DND-41 (cell line): Measurements from ENCODE around the gene RBM20.

Source experiments
- ATAC-seq: fragments of 200-7000 bp; cut with Tn5 transposase; 3 replicates; pipeline ENCODE4 v1.9.1; 2021; ENCODE audit warnings: low read depth; ENCODE audit not compliant: insufficient read depth
- DNase-seq: peaks from one replicate; pipeline ENCODE4 v3.0.0-alpha.2; 2020
- H2AFZ ChIP-seq: 2 replicates; pipeline ENCODE4 v1.6.0; 2012; ENCODE audit warnings: low read depth, low read length
- H3K27ac ChIP-seq: 2 replicates; pipeline ENCODE4 v1.5.1; 2012; ENCODE audit warnings: low read length, inconsistent platforms
- H3K27me3 ChIP-seq: fragments of 200-600 bp; sonication (generic); 2 replicates; pipeline ENCODE4 v1.6.0; 2012; ENCODE audit warnings: low read length, mild to moderate bottlenecking, inconsistent platforms; ENCODE audit not compliant: insufficient read depth, poor library complexity
- H3K36me3 ChIP-seq: 2 replicates; pipeline ENCODE4 v1.5.1; 2012; ENCODE audit warnings: low read length, inconsistent platforms; ENCODE audit not compliant: insufficient read depth
- H3K4me1 ChIP-seq: 2 replicates; pipeline ENCODE4 v1.5.1; 2012; ENCODE audit warnings: mild to moderate bottlenecking, low read length; ENCODE audit not compliant: insufficient read depth
- H3K4me2 ChIP-seq: 2 replicates; pipeline ENCODE4 v1.6.0; 2012; ENCODE audit warnings: mild to moderate bottlenecking, moderate library complexity, low read length, inconsistent platforms; ENCODE audit not compliant: insufficient read depth
- H3K4me3 ChIP-seq, 2 experiments: fragments of 200-600 bp in 1 of 2; shearing (Covaris generic) in 1 of 2; 2 replicates each; pipeline ENCODE4 v1.5.1; 2012 to 2016; ENCODE audit warnings: inconsistent platforms in 2 of 2, low read length in 2 of 2, mild to moderate bottlenecking in 2 of 2, low read depth in 1 of 2, moderate library complexity in 1 of 2
- H3K79me2 ChIP-seq: 2 replicates; pipeline ENCODE4 v1.6.0; 2012; ENCODE audit warnings: low read length, inconsistent platforms; ENCODE audit not compliant: insufficient read depth
- H3K9ac ChIP-seq: 2 replicates; pipeline ENCODE4 v1.6.0; 2012; ENCODE audit warnings: low read depth, mild to moderate bottlenecking, inconsistent platforms, low read length, moderate library complexity
- H3K9me3 ChIP-seq: 2 replicates; pipeline ENCODE4 v1.5.1; 2012; ENCODE audit warnings: low read length, moderate library complexity, mild to moderate bottlenecking, inconsistent platforms; ENCODE audit not compliant: insufficient read depth, severe bottlenecking
- H4K20me1 ChIP-seq: 2 replicates; pipeline ENCODE4 v1.6.0; 2012; ENCODE audit warnings: low read length; ENCODE audit not compliant: insufficient read depth
- EZH2 ChIP-seq: IDR thresholded peaks from 3 replicates; pipeline ENCODE4 v1.6.1; 2012; ENCODE audit warnings: borderline replicate concordance, low read depth, mild to moderate bottlenecking, moderate library complexity, low read length, inconsistent platforms; ENCODE audit not compliant: severe bottlenecking
- TF ChIP-seq, protein P1 (sequence below): IDR thresholded peaks from 2 replicates; pipeline ENCODE4 v1.5.1; 2012; ENCODE audit warnings: borderline replicate concordance, low read length, moderate library complexity, mild to moderate bottlenecking; ENCODE audit not compliant: poor library complexity, severe bottlenecking; ENCODE audit errors: extremely low read depth

RBM20 gene

DNA sequence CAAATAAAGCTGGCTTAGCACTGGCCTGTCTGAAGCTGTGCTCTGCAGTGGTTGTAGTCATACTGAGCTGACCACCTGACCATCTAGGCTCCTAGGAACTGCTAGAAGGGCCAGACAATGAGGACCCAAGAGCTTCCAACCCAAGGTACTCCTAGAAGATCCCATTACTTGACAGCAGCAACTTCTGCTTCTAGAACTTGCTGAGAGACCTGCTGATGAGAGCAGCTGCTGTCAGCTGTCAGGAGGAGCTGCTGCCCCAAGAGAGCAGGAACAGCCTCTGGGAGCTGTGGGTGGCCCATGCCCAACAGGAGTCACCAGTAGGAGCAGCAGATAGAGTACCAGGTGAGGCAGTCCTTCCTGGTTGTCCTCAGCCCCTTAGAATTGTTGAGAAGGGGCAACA lies 70.2 kb downstream of the RBM20 start:
- no peak for ATAC-seq
- H3K36me3 ChIP-seq: no peaks in the 10 kb centered on the region
- no peak overlapping the region for H3K27ac ChIP-seq
- no peak overlapping the region for H2AFZ ChIP-seq
- H3K4me2 ChIP-seq: no peak overlapping the region
- no peak overlapping the region for H3K4me3 ChIP-seq
- H3K9ac ChIP-seq: no peak overlapping the region
- no peaks in the 10 kb centered on the region for H3K9me3 ChIP-seq
- no peaks in the 10 kb centered on the region for H3K27me3 ChIP-seq
- TF ChIP-seq, protein P1, sequence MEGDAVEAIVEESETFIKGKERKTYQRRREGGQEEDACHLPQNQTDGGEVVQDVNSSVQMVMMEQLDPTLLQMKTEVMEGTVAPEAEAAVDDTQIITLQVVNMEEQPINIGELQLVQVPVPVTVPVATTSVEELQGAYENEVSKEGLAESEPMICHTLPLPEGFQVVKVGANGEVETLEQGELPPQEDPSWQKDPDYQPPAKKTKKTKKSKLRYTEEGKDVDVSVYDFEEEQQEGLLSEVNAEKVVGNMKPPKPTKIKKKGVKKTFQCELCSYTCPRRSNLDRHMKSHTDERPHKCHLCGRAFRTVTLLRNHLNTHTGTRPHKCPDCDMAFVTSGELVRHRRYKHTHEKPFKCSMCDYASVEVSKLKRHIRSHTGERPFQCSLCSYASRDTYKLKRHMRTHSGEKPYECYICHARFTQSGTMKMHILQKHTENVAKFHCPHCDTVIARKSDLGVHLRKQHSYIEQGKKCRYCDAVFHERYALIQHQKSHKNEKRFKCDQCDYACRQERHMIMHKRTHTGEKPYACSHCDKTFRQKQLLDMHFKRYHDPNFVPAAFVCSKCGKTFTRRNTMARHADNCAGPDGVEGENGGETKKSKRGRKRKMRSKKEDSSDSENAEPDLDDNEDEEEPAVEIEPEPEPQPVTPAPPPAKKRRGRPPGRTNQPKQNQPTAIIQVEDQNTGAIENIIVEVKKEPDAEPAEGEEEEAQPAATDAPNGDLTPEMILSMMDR: no peak
- TF ChIP-seq EZH2: no peak
- H3K4me1 ChIP-seq: no peaks in the 10 kb centered on the region
- no peaks in the 10 kb centered on the region; the same call in 1 of the 2 replicates for H4K20me1 ChIP-seq
- H3K79me2 ChIP-seq: no peaks in the 10 kb centered on the region
- DNase-seq: no peak

DNA sequence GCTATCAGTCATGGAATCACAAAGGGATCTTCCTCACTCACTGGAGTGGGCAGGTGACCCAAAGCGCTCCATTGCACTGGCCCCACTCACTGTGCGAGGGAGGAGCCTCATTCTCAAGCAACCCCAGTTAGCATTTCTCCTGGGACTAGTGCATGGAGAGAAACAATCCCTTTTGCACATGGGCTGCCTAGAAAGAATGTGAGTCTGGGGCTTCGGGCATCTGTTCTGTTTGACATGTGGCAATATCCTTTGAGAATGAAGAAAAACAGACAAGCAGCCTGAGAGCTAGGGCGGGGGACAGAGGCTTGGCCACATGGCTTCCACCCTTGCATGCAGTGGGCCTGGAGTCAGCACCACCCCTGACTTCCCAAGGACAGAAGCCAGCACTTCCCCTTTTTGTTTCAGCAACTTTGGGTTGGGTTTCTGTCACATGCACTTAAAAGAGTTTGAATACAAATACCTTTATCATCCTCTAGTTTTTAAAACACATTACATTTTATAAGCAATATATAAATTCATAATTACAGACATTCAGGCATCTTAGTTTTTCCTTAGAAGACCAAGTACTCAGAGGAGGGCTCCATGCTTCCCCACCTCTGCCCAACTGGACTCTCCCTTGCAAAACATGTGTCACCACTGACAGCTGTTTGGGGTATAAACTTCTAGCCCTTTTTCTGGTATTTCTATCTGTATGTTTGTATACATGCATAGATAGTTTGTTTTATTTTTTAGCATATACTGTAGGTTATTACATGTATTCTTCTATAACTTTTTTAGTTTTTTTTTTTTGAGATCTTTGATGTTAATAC lies 73.8 kb downstream of the RBM20 start:
- no peaks in the 10 kb centered on the region for H3K79me2 ChIP-seq
- DNase-seq (no peak), ATAC-seq (no peak)
- H3K9me3 ChIP-seq: no peaks in the 10 kb centered on the region
- no peaks in the 10 kb centered on the region for H3K36me3 ChIP-seq
- H3K4me1 ChIP-seq: no peaks in the 10 kb centered on the region
- no peak for TF ChIP-seq EZH2
- TF ChIP-seq, protein P1: no peak
- no peak overlapping the region for H3K4me3 ChIP-seq
- H3K27me3 ChIP-seq: no peaks in the 10 kb centered on the region
- no peak overlapping the region for H2AFZ ChIP-seq
- H3K4me2 ChIP-seq: no peak overlapping the region
- H4K20me1 ChIP-seq: no peaks in the 10 kb centered on the region; the same call in 1 of the 2 replicates
- no peak overlapping the region for H3K27ac ChIP-seq
- H3K9ac ChIP-seq: no peak overlapping the region

DNA sequence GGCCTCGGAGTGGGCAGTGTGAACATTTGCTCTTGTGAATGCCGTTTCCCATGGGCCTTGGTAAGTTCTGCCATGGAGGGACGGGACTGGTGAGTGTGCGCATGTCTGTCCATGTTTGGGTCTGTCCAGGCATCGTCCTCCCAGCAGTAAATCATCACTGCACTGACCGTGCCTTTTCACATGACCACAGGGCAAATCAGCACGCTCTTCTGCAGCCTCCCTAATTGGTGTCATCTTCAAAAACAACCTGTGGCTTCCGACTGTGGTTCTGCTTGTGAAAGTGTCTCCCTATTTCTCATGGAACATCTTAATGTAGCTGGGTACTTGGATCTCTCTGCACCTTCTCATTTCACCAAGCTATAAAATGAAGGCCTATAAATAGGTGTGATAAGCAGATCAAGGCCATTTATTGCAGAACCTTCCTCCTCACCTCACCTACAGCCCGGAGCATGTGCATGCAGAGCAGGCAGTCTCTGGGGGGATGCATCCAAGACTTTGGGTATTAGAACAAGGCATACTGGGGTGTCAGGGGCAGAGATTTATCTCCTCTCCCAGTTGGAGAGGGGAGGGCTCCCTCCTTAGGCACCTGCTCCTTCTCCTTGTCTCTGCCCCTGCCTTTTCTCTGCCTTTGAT lies 77.4 kb downstream of the RBM20 start:
- no peak overlapping the region for H3K4me2 ChIP-seq
- H3K27me3 ChIP-seq: no peaks in the 10 kb centered on the region
- H3K27ac ChIP-seq: no peak overlapping the region
- H3K9ac ChIP-seq: no peak overlapping the region
- no peak for ATAC-seq
- no peak overlapping the region for H2AFZ ChIP-seq
- H3K36me3 ChIP-seq: no peaks in the 10 kb centered on the region
- no peaks in the 10 kb centered on the region for H3K79me2 ChIP-seq
- H3K4me1 ChIP-seq: no peaks in the 10 kb centered on the region
- DNase-seq: no peak
- H3K4me3 ChIP-seq: no peak overlapping the region
- no peaks in the 10 kb centered on the region for H4K20me1 ChIP-seq
- H3K9me3 ChIP-seq: no peaks in the 10 kb centered on the region
- TF ChIP-seq, protein P1: no peak
- no peak for TF ChIP-seq EZH2
